ENCODE results near the gene AZIN2.
"Not testable (repeated sequence)": the region's sequence is repeated elsewhere in the genome, so short reads cannot be mapped to it uniquely, and the experiment has no call there.

AZIN2 gene

GRCh38 chr1:33080885-33081553 lies at the start of gene AZIN2:
AZIN2 (plus strand) TSS chr1:33081153; CDS start chr1:33082250, 1,097 bp downstream.
- peak; percentile 78 for DNase-seq

- DNase-seq = no peak
Measured at GRCh38 chr1:33031506-33031905, 49.4 kb upstream of the AZIN2 start.

- no peak for DNase-seq
Measured at GRCh38 chr1:33032126-33032869, 48.7 kb upstream of the AZIN2 start.

- DNase-seq = no peak
Measured at GRCh38 chr1:33036051-33036525, 44.9 kb upstream of the AZIN2 start.

GRCh38 chr1:33036526-33037503 lies 44.1 kb upstream of the AZIN2 start, which contains the start of gene AK2:
AK2 (minus strand) TSS chr1:33036883; CDS start chr1:33036828, 55 bp downstream.
- DNase-seq = peak; percentile 99

- DNase-seq = no peak
Measured at GRCh38 chr1:33039840-33040239, 41.1 kb upstream of the AZIN2 start.

- DNase-seq = no peak
Measured at GRCh38 chr1:33041026-33041425, 39.9 kb upstream of the AZIN2 start.

- no peak for DNase-seq
Measured at GRCh38 chr1:33042831-33043230, 38.1 kb upstream of the AZIN2 start.

- DNase-seq = no peak
Measured at GRCh38 chr1:33043267-33044092, 37.5 kb upstream of the AZIN2 start.

- DNase-seq = no peak
Measured at GRCh38 chr1:33045246-33045645, 35.7 kb upstream of the AZIN2 start.

- no peak for DNase-seq
Measured at GRCh38 chr1:33045814-33046213, 35.1 kb upstream of the AZIN2 start.

GRCh38 chr1:33046234-33046633 lies 34.7 kb upstream of the AZIN2 start:
- DNase-seq = not testable (repeated sequence)

- no peak for DNase-seq
Measured at GRCh38 chr1:33047290-33047689, 33.7 kb upstream of the AZIN2 start.

- no peak for DNase-seq
Measured at GRCh38 chr1:33047839-33048305, 33.1 kb upstream of the AZIN2 start.

GRCh38 chr1:33048426-33048825 lies 32.5 kb upstream of the AZIN2 start:
- no peak for DNase-seq

- no peak for DNase-seq
Measured at GRCh38 chr1:33049371-33049770, 31.6 kb upstream of the AZIN2 start.

- no peak for DNase-seq
Measured at GRCh38 chr1:33050221-33051076, 30.5 kb upstream of the AZIN2 start.

GRCh38 chr1:33055210-33056008 lies 25.5 kb upstream of the AZIN2 start:
- DNase-seq = peak; percentile 16

- no peak for DNase-seq
Measured at GRCh38 chr1:33056426-33056825, 24.5 kb upstream of the AZIN2 start.

- DNase-seq = no peak
Measured at GRCh38 chr1:33057095-33057494, 23.9 kb upstream of the AZIN2 start.

Data from NCI-H526 treated with DMSO at 0.1 percent for 48 hours (cell line).